Neural crest cell (in vitro differentiated cells): ENCODE measurements around the gene TMEM200A. TPM values are rescaled to one million over a fixed set of nuclear protein-coding genes. Genes with fewer than 3 reads are reported as not detected.

Experiments
- DNase-seq: peaks from one replicate; pipeline ENCODE4 v3.0.0; 2021; ENCODE audit warnings: low read depth, mixed read lengths, low spot score
- H3K27ac Mint-ChIP-seq: one replicate; pipeline ENCODE4 v1.8.0; 2021; ENCODE audit warnings: mild to moderate bottlenecking, mixed read lengths; ENCODE audit not compliant: unreplicated experiment
- H3K27me3 Mint-ChIP-seq: 2 replicates; pipeline ENCODE4 v1.8.0; 2021; ENCODE audit warnings: low read depth, mild to moderate bottlenecking, mixed read lengths
- H3K36me3 Mint-ChIP-seq: 2 replicates; pipeline ENCODE4 v1.8.0; 2021; ENCODE audit warnings: low read depth, mild to moderate bottlenecking, mixed read lengths
- H3K4me1 Mint-ChIP-seq: 2 replicates; pipeline ENCODE4 v1.8.0; 2021; ENCODE audit warnings: mixed read lengths
- H3K4me3 Mint-ChIP-seq: one replicate; pipeline ENCODE4 v1.8.0; 2021; ENCODE audit warnings: mild to moderate bottlenecking, mixed read lengths
- H3K9me3 Mint-ChIP-seq: 2 replicates; pipeline ENCODE4 v1.8.0; 2021; ENCODE audit warnings: mixed read lengths
- total RNA-seq: library from RNA; stranded (reverse); gene quantifications from 2 replicates; pipeline ENCODE4 v1.2.1, GENCODE V29; 2021
- TF ChIP-seq, protein P1 (sequence below): fragments of 200-600 bp; sonication (generic); conservative IDR thresholded peaks from 2 replicates; pipeline ENCODE4 v1.5.0; 2021; ENCODE audit warnings: antibody characterized with exemption, mild to moderate bottlenecking

TMEM200A gene
- total RNA-seq, 1 donor from 2014 or later, result 2.9 TPM

DNA sequence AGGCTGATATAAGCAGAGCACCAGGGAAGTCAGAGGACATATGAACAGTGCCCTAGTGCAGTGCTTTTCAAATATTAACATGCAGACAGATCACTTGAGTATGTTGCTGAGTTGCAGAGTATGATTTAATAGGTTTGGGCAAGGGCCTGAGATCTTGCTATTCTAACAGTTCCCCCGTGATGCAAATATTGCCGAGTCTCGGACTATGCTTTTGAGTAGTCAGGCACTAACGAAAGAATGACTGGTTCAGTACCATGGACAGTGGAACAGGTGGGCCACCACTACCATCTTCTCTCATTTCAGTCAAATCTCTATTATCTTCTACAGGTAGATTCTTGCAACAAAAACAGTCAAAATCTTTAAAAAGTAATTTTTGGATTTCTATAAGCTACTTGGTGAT, 3.7 kb upstream of the TMEM200A start:
- DNase-seq, result no peak
- Mint-ChIP-seq H3K4me3 (no peak overlapping the region), H3K27me3 (peaks cover 55% of the 10 kb centered on the region), H3K9me3 (no peaks in the 10 kb centered on the region), H3K27ac (no peak overlapping the region), H3K4me1 (peaks cover 7% of the 10 kb centered on the region), H3K36me3 (no peaks in the 10 kb centered on the region)
- TF ChIP-seq, protein P1, sequence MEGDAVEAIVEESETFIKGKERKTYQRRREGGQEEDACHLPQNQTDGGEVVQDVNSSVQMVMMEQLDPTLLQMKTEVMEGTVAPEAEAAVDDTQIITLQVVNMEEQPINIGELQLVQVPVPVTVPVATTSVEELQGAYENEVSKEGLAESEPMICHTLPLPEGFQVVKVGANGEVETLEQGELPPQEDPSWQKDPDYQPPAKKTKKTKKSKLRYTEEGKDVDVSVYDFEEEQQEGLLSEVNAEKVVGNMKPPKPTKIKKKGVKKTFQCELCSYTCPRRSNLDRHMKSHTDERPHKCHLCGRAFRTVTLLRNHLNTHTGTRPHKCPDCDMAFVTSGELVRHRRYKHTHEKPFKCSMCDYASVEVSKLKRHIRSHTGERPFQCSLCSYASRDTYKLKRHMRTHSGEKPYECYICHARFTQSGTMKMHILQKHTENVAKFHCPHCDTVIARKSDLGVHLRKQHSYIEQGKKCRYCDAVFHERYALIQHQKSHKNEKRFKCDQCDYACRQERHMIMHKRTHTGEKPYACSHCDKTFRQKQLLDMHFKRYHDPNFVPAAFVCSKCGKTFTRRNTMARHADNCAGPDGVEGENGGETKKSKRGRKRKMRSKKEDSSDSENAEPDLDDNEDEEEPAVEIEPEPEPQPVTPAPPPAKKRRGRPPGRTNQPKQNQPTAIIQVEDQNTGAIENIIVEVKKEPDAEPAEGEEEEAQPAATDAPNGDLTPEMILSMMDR, result no peak

DNA sequence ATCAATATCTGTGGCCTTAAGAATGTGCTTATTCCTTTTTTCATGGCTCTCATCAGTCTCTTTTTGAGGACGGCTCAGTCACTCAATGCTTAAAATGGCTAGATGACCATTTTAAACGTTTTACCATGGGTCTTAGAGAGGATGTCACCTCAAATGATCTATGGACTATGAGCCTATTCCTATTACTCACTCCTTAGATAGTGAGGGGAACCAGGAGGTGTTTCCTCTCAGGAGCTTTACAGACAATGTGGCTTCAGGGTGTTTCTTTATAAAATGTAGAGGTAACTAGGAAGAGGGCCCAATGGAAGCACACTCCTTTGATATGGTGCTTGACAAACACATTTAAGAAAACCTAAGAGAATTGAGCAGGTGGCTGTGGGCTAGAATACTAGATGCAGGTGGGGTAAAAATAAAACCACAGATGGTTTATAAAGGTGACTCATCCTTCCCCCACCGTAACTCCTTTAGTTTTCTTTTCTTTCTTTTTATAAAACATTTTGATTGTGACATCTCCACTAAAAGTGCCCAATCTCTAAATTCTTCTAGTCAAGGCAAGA, 1.5 kb upstream of the TMEM200A start:
- H3K9me3 Mint-ChIP-seq, result no peaks in the 10 kb centered on the region
- peak overlapping the region; percentile 79 for H3K4me3 Mint-ChIP-seq
- DNase-seq, result no peak
- TF ChIP-seq, protein P1, result no peak
- peaks cover 70% of the 10 kb centered on the region for H3K27me3 Mint-ChIP-seq
- no peak overlapping the region for H3K27ac Mint-ChIP-seq
- no peaks in the 10 kb centered on the region for H3K36me3 Mint-ChIP-seq
- H3K4me1 Mint-ChIP-seq, result peaks cover 7% of the 10 kb centered on the region

GRCh38 chr6:130366107-130367005, 539 bp downstream of the TMEM200A start:
- Mint-ChIP-seq H3K27ac (no peak overlapping the region), H3K4me1 (peaks cover 7% of the 10 kb centered on the region), H3K36me3 (no peaks in the 10 kb centered on the region), H3K4me3 (peak overlapping the region; percentile 93), H3K27me3 (peaks cover 66% of the 10 kb centered on the region), H3K9me3 (no peaks in the 10 kb centered on the region)
- TF ChIP-seq, protein P1, result peak; percentile 37
- peak; percentile 53 for DNase-seq

GRCh38 chr6:130367767-130368166, 1.9 kb downstream of the TMEM200A start:
- Mint-ChIP-seq H3K27ac (no peak overlapping the region), H3K27me3 (peaks cover 67% of the 10 kb centered on the region), H3K9me3 (no peaks in the 10 kb centered on the region), H3K4me1 (peaks cover 7% of the 10 kb centered on the region), H3K4me3 (peak overlapping the region; percentile 42), H3K36me3 (no peaks in the 10 kb centered on the region)
- TF ChIP-seq, protein P1, result no peak
- no peak for DNase-seq

GRCh38 chr6:130368576-130368975, 2.8 kb downstream of the TMEM200A start:
- Mint-ChIP-seq H3K27ac (no peak overlapping the region), H3K4me3 (no peak overlapping the region), H3K4me1 (peaks cover 7% of the 10 kb centered on the region), H3K36me3 (no peaks in the 10 kb centered on the region), H3K27me3 (peaks cover 60% of the 10 kb centered on the region), H3K9me3 (no peaks in the 10 kb centered on the region)
- TF ChIP-seq, protein P1, result no peak
- DNase-seq, result no peak
